Stimulated activated CD8-positive, alpha-beta memory T cell treated with anti-CD3 and anti-CD28 coated beads, Interleukin-7, amount 100 ng/mL, for 48 hours (primary cell): ENCODE data around the gene ZACN.
A peak's percentile ranks its signal among the peaks of the same experiment; 100 is the strongest.

Experiments used
- DNase-seq, 2 donors: peaks; one replicate each; pipeline ENCODE4 v3.0.0-alpha.2; 2020; ENCODE audit warnings: low read depth in 1 of 2; ENCODE audit errors: extremely low read depth in 1 of 2

ZACN gene

DNA sequence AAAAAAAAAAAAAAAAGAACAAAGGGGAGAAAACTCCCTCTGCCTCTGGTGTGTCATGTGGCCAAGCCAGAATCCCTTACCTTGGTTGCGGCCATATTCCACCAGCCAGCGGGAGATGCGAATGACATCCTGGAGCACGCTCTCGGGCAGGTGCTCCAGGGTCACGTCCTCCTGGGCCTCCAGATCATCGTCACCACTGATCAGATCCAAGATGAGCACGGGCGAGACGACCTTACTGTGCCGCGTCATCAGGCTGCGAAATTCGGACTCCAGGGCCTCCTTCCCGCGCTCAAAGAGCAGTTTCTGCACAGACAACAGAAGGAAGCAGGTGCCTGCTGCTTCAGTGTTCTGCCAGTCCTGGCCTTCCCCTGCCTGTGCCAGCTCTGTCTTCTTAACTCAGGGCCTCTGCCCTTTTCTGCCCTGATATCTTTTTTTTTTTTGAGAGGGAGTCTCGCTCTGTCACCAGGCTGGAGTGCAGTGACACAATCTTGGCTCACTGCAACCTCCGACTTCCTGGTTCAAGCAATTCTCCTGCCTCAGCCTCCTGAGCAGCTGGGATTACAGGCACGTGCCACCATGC lies 18.8 kb downstream of the ZACN start:
- no peak for DNase-seq

DNA sequence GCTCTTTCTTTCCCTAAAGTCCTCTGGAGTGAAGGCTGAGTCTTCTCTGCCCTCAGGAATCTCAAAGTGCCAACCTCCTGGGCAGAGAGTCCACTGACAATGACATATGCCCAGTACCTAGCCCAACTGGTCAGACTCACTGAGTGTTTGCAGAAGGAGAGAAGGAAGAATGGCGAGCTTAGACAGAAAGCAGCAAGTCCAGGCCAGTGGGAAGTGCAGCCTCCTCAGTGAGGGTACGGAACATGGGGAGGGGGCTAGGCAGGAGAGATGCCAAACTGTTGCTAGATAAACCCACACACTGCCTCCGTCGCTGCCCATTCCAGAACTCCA lies 23.9 kb downstream of the ZACN start:
- DNase-seq, result no peak

DNA sequence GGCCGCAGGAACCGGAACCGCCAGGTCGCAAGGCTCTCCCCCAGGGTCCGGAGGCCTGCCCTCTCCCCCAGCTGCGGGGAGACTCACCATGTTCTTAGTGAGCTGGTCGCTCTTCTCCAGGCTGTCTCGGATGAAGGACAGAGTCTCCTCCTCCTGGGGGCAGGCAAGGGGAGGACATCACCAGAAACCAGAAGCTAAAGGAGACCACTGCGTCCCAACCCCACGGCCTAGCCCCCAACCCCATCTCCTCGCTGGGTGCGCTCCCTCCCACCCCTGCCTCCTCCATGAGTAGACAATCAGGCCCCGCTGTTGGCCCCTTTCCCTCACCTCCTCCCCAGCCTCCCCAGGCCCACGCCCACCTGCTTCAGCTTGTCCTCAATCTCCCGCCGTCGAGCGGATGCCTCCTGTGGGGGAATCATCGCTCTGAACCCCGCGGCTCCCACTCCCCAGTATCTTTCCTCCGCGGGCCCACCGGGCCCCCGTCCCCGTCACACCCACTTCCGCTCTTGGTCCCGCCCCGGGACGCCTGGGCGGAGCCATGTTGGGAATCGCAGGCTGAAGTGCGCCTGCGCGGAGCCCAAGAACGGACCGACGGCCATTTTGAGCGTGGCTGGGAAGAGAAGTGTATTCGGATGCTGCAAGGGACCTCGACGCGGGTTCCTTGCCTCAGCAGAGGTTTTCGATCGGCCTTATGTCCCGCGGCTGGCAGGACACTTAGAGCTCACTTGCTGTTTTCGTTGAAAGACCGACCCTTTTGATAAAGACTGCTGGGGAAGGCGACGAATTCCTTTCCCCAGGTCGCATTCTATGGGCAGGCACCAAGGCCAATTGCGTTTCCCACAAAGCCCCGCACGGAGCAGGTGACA lies 24.5 kb downstream of the ZACN start, which contains the start of gene EXOC7:
Gene EXOC7, minus strand, starts transcription at position 514 of the 866 bp plus-strand sequence. Its CDS starts 95 bp downstream, at position 419.
- DNase-seq, result peak; percentile 80 to 90

DNA sequence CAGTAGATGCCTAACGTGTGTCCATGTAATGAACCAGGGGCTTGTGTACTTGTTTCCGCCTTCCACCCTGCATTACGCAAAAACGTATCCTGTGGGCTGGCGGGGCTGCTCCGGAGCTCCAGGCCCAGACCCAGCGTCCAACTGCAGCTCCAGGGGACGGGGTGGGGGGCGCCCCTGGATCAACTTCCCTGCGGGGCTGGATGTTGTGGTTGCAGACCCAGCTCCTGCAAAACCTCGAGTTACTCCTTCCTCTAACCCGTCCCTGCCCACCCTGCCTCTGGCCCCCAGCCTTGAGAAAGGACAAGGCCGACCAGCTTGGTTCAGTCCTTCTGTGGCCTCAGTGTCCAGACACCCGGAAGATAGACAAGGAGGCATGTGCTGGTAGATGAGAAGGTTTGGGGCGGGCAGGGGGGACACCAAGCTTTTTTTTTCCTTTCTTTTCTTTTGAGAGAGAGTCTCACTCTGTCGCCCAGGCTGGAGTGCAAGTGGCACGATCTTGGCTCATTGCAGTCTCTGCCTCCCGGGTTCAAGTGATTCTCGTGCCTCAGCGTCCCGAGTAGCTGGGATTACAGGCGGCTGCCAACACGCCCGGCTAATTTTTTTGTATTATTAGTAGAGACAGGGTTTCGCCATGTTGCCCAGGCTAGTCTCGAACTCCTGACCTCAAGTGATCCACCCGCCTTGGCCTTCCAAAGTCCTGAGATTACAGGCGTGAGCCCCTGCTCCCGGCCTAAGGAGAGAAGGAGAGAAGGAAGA lies 25.3 kb downstream of the ZACN start:
- no peak for DNase-seq

DNA sequence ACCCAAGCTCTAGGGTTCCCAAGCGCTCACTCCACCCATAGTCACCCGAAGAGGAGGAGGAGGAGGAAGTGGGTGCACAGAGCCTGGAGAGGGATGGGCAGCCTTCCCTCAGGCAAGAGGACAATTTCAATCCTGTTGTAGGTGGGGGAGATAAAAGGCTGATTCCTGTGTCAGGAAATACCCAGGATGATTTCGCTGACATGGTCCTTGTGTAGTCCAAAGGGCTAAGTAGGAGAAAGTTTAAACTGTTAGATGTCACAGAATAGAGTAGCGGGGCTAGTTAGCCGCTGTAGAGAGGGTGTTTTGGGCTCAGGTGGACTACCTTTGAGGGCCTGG lies 25.9 kb downstream of the ZACN start:
- no peak for DNase-seq

DNA sequence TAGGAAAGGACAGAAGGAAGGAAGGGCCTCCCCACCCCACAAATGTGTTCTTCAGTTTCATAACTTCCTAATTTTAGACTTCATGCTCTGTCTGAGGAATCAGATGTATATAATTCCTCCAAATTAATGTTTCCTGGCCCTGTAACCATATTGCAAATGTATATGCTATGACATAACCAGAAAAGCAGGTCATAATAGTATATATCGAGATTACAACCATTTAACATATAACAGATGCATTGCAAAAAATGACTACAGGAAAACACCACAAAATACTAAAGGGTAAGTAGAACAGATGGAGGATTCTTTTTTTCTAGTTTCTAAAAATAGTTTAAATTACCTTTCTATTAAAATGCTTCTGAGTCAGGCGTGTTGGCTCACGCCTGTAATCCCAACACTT lies 27.7 kb downstream of the ZACN start:
- DNase-seq, result no peak

DNA sequence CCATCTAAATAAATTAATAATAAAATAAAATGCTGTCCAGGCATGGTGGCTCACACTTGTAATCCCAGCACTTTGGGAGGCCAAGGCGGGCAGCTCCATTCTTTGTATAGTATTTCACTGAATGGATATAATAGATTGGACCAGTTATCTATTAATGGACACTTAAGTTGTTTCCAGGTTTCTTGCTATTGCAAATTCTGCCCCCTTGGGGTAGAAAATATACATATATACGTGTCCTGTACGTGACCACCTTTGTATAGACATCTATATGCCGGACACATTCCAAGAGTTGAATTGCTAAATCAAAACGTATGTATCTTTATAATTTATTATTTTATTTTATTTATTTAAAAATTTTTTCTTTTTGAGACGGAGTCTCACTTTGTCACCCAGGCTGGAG lies 28.5 kb downstream of the ZACN start:
- DNase-seq, result no peak

DNA sequence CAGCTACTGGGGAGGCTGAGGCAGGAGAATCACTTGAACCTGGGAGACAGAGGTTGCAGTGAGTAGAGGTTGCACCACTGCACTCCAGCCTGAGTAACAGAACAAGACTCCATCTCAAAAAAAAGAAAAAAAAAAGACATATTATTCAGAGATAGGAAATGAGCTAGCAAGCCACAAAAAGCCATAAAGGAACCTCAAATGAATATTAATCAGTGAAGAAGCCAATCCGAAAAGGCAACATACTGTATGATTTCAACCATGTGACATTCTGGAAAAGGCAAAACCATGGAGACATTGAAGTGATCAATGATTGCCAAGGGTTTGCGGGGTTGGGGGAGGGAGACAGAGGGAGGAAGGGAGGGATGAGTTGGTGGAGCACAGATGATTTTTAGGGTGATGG lies 33.0 kb downstream of the ZACN start:
- no peak for DNase-seq

DNA sequence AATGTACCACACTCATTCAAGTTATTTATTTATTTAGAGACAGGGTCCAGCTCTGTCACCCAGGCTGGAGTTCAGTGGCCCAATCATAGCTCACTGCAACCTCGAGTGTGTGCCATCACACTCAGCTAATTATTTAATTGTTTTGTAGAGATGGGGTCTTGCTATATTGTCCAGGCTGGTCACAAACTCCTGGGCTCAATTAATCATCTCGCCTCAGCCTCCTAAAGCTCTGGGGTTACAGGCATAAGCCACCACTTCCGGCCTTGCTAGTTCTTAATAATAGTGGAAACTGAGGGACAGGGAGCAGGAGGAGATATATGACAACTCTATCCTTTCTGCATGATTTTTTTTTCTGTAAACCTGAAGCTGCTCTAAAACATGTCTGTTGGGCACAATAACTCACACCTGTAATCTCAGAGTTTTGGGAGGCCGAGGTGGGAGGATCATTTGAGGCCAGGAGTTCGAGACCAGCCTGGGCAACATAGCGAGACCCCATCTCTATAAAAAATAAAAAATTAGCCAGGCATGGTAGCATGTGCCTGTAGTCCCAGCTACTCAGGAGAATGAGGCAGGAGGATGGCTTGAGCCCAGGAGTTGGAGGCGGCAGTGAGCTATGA lies 36.3 kb downstream of the ZACN start:
- no peak for DNase-seq

DNA sequence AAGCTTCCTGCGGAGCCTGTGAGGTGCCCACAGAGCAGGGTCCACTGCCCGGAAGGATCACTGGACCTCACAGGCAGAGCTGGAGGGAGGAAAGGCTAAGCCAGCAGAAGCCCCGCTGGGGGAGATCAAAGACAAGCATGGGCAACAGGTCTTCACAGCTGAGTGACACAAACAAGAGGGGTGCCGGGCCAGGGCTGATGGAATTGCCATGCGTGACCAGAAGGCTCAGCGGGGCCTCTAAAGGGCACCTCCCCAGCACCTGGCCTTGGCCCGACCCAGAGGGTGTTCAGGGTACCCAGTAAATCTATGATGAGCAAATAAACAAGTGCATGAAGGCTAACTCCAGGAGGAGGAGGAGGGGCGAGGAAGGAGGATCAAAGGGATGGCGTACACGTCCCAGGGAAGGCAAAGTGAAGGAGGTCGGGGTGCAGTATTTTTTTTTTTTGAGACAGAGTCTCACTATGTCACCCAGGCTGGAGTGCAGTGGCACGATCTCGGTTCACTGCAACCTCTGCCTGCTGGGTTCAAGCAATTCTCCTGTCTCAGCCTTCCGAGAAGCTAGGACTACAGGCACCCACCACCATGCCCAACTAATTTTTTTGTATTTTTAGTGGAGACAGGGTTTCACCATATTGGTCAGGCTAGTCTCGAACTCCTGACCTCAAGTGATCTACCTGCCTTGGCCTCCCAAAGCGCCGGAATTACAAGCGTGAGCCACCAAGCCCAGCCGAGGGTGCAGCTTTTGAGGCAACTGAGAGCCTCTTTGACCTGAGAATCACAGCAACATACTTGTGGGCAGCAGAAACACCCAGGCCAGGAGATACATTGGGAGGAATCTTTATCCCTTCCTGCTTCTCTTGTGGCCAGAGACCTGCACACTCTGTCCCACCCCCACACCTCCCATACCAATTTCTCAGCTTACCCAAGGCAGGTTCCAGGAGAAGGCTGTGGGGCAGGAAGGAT lies 40.7 kb downstream of the ZACN start:
- DNase-seq, result no peak

DNA sequence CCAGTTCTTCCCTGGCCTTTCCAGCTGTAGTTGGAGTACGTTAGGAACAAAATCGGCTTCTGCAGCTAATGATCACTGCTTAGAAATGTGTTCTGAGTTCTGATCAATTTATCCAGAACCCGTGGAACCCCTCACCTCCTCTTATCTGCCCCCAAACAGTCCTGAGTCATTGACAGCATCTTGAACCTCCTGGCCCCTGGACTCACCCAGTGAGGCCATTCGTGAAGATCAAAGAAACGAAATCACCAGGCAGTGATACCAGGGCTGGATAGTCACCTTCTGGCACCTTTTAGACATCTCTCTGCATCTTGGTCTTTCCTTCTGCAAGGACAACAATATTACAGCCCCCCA lies 41.7 kb downstream of the ZACN start:
- no peak for DNase-seq

DNA sequence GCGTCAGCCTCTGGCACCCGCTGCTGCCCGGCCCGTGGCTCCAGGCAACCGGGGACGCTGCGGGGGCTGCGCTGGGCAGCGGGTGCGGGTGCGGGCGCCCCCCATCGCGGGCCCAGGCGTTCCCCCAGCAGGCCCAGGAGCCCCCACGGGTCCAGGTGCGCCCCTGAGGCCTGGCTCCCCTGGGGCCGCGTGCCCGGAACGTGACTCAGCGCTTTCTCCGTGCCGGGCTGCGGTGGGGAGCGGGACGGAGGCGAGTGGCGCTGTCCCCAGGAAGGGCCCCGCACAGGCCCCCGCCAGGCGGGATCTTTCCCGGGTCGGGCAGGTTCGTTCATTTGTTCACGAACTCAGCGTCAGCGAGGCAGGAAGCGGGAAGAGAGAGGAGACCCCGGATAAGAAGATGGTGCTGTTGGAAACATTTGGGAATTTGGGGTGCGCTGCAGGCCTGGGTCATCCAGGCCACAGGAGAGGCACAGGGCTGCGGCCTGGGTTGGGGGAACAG lies 43.0 kb downstream of the ZACN start:
- DNase-seq, result no peak

DNA sequence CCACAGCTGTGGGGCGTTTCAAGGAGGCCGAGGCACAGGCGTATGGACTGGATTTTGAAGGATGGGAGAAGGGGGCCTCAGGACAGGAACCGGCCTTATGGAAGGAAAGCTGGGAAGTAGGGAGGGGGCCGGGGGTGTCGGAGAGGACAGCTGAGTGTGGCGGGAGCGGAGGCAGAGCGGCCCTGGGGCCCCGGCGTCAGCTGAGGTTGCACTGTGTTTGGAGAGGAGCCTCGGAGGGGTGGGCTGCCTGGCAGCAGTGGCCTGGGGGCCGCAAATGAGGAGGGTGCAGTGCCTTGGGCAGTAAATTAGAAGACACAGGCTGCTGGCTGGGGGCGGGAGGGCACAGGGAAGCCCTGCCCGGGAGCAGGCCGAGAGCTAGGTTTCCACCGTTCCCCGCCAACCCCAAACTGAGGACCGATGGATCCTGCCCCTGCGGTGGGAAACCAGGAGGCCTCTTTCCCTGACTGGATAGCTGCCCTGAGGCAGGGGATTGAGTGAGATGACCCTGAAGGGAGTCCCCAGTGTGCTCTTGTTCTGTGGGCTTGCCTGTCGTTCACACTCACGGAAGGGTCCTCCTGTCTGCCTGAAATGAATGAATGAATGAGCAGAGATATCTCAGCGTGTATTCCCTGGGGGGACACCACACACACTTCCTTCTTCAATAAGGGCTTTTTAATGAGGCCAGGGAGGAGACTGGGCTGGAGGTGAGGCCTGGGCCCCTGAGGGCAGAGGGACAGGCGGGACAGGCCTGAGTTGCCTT lies 43.6 kb downstream of the ZACN start:
- no peak for DNase-seq

DNA sequence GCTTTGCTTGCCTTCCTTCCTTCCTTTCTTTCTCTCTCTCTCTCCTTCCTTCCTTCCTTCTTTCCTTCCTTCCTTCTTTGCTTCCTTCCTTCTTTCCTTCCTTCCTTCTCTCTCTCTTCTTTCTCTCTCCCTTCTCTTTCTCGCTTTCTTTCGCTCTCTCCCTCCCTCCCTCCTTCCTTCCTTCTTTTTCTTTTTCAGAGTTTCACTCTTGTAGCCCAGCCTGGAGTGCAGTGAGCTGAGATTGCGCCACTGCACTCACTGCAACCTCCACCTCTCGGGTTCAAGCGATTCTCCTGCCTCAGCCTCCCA lies 44.2 kb downstream of the ZACN start:
- no peak for DNase-seq

DNA sequence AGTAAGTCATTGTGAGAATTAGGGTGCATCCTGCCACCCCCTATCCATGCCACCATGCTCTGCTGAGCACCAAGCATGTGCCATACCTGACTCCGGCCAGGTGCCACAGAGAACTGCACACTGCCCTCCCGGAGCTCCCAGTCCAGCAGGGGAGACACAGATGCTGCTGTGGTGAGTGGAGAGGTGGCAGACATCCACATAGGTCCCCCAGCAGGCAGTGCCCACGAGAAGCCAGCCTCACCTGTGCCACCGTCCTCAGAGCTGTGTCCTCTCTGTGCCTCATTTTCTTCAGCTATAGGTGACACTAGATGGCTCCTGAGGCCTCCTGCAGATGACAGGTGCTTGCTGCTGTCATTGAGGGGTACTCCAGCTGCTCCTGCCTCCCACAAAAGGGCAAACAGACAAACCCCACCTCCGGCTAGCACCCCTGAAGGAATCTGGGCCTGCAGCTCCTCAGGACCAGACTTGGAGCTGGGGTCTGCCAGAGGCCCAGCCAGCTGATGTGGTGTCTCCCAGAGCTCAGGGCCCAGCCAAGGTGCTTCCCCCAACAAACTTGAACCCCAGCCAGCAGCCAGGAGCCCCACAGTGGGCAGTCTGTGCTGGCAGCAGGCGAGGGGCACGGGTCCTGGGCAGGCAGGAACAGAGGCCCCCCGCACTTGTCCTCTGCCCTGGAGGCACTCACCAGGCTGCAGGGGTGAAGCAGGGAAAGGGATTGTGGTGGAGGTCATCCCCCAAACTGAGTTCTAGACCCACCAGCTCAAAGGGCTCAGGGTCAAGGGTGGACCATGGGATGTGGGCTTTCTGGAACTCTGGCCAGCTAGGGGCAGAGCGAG lies 45.0 kb downstream of the ZACN start:
- no peak for DNase-seq

DNA sequence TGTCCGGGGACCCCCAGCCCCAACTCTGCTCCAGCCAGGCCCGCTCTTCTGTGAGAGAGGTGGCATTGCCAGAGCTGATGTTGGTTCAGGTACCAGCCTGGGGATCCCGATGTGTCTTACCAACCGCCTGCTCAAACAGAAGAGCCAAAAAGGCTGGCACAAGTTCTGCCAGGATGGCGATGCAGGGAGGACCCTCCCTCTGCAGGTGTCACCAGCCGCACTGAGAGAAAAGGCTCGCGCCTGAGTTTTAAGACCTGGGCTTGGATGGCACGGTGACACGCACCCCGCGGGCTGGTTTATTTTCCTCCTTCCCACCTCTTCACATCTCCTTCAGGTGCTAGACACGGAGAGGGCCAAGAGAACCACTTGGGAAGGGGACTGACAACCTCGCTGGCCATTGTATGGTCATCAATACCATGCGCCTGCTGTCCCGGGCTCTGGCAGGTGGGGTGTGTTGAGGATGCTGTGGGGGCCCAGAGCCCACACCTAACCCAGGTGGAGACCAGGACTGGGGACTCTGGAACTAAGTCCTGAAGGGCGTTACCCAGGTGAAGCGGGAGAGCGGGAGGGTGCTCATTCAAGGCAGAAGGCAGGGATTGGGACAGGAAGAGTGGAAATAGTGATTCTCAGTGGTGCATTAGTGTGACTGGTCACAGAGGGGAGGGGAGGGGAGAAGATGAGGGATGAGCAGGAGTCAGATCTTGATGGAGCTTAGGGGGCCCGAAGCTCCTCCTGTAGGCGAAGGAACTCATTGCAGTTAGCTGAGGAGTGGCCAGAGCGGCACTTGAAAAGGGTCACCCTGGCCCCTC lies 45.8 kb downstream of the ZACN start:
- DNase-seq, result no peak

DNA sequence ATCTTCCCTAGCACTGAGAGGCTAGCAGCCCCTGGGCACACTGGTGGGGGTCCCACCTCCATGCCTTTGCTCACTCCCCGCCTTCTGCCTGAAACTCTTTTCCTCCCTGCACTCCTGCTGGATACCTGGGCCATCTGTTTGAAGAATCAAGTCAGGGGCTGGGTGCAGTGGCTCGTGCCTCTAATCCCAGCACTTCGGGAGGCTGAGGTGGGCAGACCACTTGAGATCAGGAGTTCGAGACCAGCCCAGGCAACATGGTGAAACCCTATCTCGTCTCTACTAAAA lies 46.4 kb downstream of the ZACN start:
- DNase-seq, result no peak

DNA sequence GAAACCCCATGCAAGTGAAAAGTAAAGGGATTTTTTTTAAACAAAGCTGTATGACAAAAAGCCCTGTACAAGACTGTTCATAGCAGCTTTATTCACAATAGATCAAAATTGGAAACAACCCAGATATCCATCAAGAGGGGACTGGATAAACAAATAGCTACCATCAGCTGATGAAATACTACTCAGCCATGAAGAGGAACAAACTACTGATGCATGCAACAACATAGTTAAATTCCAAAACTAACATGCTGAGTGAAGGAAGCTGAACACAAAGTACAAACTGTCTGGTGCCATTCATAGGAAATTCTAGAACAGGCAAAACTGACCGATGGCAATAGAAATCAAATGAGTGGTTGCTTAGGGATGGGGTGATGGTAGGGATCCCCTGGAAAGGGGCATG lies 46.9 kb downstream of the ZACN start:
- DNase-seq, result no peak
